Activated T-cell treated with anti-CD3 and anti-CD28 coated beads, Interleukin-2, amount 50 U/mL, for 72 hours (primary cell): ENCODE results near the gene UCP3. TPM values are rescaled to one million over a fixed set of nuclear protein-coding genes. Genes with fewer than 3 reads are reported as not detected.
"Not testable (repeated sequence)": the region's sequence is repeated elsewhere in the genome, so short reads cannot be mapped to it uniquely, and the experiment has no call there.

Source experiments
- ATAC-seq, 2 donors: fragments of 150-1000 bp; cut with Tn5 transposase; replicated peaks in 1 of 2; 2 replicates each; pipeline ENCODE4 v1.10.0; 2021; ENCODE audit warnings: moderate library complexity in 2 of 2, mild to moderate bottlenecking in 1 of 2
- DNase-seq, 2 donors: peaks; one replicate each; pipeline ENCODE4 v3.0.0; 2021 to 2022; ENCODE audit warnings: mixed read lengths in 1 of 2
- H3K27ac Mint-ChIP-seq: one replicate; pipeline ENCODE4 v1.8.0; 2022; ENCODE audit warnings: mild to moderate bottlenecking, moderate library complexity, mixed read lengths
- H3K27me3 Mint-ChIP-seq: one replicate; pipeline ENCODE4 v1.8.0; 2022; ENCODE audit warnings: low read depth, mixed read lengths
- H3K36me3 Mint-ChIP-seq, 2 donors: one replicate each; pipeline ENCODE4 v1.8.0; 2022; ENCODE audit warnings: mixed read lengths in 2 of 2, mild to moderate bottlenecking in 1 of 2; ENCODE audit not compliant: insufficient read depth in 2 of 2
- H3K4me1 Mint-ChIP-seq: one replicate; pipeline ENCODE4 v1.8.0; 2022; ENCODE audit warnings: low read depth, mixed read lengths
- H3K4me3 Mint-ChIP-seq, 2 donors: one replicate each; pipeline ENCODE4 v1.8.0; 2022; ENCODE audit warnings: mild to moderate bottlenecking in 2 of 2, mixed read lengths in 2 of 2, moderate library complexity in 2 of 2
- H3K9me3 Mint-ChIP-seq, 2 donors: one replicate each; pipeline ENCODE4 v1.8.0; 2022; ENCODE audit warnings: mixed read lengths in 2 of 2
- total RNA-seq, 2 donors: library from RNA; stranded (reverse); gene quantifications; one replicate each; pipeline ENCODE4 v1.2.3, GENCODE V29; 2022

The UCP3 gene
- total RNA-seq, 2 donors from 2014 or later: 3.7 to 5.4 TPM

DNA sequence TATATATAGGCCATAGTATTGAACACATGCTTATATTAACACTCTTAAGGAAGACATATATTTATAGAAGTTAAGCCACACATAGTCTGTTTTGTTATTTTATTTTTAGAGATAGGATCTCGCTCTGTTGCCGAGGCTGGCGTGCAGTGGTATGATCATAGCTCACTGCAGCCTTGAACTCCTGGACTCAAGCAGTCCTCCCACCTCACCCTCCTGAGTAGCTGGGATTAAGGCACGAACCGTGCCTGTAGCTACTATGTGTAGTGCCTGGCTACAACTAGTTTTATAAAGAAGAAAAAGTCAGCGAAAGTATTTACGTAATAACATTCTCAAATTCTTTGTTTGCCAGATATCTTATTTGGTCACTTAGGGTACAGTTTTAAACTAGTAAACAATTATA is 20.7 kb downstream of the UCP3 start:
- peaks cover 63% of the 10 kb centered on the region for H3K4me1 Mint-ChIP-seq
- H3K27me3 Mint-ChIP-seq: no peaks in the 10 kb centered on the region
- no peaks in the 10 kb centered on the region for H3K9me3 Mint-ChIP-seq
- H3K27ac Mint-ChIP-seq: no peak overlapping the region
- DNase-seq (no peak), ATAC-seq (no peak)
- H3K4me3 Mint-ChIP-seq: no peak overlapping the region
- no peaks in the 10 kb centered on the region for H3K36me3 Mint-ChIP-seq

DNA sequence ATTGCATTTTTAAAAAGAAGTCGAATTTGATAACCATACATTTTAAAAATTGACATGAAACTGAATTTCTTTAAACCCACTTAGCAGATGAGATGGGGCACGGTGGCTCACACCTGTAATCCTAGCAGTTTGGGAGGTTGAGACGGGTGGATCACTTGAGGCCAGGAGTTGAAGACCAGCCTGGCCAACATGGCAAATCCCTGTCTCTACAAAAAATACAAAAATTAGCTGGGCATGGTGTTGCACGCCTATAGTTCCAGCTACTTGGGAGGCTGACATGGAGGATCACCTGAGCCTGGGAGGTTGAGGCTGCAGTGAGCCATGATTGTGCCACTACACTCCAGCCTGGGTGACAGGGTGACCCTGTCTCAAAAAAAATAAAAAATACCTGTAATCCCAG is 23.2 kb downstream of the UCP3 start:
- DNase-seq, H3K27me3 Mint-ChIP-seq, H3K9me3 Mint-ChIP-seq, ATAC-seq, H3K27ac Mint-ChIP-seq, H3K4me3 Mint-ChIP-seq: not testable (repeated sequence)
- H3K4me1 Mint-ChIP-seq: peaks cover 57% of the 10 kb centered on the region
- H3K36me3 Mint-ChIP-seq: peaks cover 17 to 18% of the 10 kb centered on the region in 2 donors

DNA sequence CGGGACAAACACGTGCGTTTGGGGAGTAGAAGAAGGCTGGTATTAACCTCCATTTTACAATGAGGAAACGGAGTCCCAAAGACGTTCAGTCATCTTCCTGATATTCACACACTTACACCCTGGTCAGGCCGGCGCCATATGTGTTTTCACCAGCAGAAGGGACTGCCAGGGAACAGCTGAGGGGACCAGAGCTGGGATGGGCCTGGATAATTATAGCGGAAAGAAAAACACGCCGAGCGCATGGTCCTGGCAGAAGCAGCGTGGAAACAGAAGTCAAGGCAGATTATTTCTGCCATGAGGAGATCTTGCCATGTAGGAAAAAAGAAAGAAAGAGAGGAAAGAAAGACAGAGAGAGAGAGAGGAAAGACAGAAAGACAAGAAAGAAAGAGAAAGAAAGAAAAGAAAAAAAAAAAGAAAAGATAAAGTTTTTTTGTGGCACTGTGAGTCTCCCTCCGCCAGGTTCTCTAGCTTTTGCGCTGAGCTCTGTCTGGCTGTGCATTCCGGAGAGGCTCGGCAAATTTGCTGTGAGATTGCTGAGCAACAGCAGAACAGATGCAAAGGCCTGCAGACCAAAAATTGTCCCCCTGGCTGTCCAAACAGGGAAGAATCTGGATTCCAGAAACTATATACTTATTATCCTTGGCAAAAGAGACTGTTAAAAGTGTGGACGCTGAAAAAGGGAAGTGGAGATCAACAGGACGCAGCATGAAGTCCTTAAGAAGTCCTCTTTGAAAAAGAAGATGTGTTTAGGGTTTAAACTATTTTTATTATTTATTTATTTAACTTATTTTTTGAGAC is 24.9 kb downstream of the UCP3 start:
- DNase-seq: no peak
- Mint-ChIP-seq H3K9me3 (no peaks in the 10 kb centered on the region), H3K4me1 (peaks cover 69% of the 10 kb centered on the region), H3K4me3 (peak overlapping the region; percentile 97 to 98), H3K36me3 (peaks cover 24 to 27% of the 10 kb centered on the region in 2 donors), H3K27ac (peak overlapping the region; percentile 97), H3K27me3 (no peaks in the 10 kb centered on the region)
- ATAC-seq: no peak

DNA sequence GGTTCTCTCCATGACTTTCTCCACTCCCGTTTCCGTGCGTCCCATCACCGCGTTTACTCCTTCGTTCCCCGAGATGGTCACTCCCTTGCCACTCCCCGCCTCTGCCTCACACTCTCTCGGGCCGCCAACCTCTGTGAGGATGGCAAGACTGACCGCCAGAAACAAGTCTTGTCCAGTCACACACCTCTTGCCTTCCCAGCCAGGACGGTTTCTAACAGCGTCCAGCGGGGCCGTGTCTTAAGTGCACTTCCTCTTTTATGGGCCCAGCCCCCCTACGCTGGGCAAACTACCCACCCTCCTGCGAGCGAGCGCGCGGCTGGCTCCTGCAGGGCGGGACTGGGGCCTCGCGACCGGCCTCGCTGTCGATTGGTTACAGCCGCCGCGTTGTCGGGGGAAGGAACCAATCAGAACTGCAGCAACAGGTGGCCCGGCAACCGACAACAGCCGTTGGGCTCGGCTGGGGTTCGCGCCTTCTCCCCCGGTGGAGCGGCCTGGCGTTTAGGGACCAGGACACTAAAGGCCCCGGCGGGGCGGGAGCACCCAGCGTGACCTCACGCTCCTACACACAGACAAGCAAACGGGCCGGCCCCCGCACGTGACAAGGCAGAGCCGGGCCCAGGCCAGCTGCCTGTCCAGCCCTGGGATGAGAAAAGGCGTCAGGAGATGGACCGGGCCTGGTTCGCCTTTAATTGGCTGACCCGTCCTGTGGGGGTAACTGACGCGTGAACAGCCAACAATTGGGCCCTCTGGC is 25.7 kb downstream of the UCP3 start:
- H3K9me3 Mint-ChIP-seq: no peaks in the 10 kb centered on the region
- H3K4me1 Mint-ChIP-seq: peaks cover 77% of the 10 kb centered on the region
- peaks cover 29 to 34% of the 10 kb centered on the region in 2 donors for H3K36me3 Mint-ChIP-seq
- H3K27ac Mint-ChIP-seq: peak overlapping the region; percentile 97
- peak overlapping the region; percentile 97 to 98 for H3K4me3 Mint-ChIP-seq
- DNase-seq: peak; percentile 94 to 96
- peak; percentile 84 for ATAC-seq
- H3K27me3 Mint-ChIP-seq: no peaks in the 10 kb centered on the region

DNA sequence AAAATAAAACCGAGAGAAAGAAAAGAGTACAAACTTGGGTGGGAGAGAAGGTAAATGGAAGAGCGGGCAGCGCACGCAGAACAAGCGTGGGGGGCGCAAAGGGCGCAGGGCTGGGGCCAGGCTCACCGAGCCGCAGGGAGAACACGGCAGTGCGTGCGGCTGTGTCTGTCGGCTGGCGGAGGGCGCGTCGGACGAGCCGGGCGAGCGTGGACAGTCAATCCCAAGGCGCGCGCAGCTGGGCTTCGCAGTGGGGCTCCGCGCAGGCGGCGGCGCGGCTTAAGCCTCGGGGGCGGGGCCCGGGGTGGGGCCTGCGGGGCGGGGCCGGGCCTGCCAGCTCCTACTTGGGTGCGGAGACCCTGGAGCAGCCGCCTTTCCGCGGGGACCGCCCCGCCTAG is 26.3 kb downstream of the UCP3 start, which contains the start of gene UCP2:
UCP2 (minus strand) TSS at position 249 of the 395 bp plus-strand sequence. CDS start 4,465 bp downstream, outside the sequence.
- DNase-seq: peak; percentile 83 to 86
- Mint-ChIP-seq H3K4me3 (peak within 1 kb of the TSS; percentile 97 to 98), H3K27me3 (no peaks in the 10 kb centered on the region), H3K4me1 (peaks cover 83% of the 10 kb centered on the region), H3K36me3 (peaks cover 31 to 38% of the 10 kb centered on the region in 2 donors), H3K27ac (peak within 1 kb of the TSS; percentile 97), H3K9me3 (no peaks in the 10 kb centered on the region)
- ATAC-seq: peak; percentile 75 to 76

DNA sequence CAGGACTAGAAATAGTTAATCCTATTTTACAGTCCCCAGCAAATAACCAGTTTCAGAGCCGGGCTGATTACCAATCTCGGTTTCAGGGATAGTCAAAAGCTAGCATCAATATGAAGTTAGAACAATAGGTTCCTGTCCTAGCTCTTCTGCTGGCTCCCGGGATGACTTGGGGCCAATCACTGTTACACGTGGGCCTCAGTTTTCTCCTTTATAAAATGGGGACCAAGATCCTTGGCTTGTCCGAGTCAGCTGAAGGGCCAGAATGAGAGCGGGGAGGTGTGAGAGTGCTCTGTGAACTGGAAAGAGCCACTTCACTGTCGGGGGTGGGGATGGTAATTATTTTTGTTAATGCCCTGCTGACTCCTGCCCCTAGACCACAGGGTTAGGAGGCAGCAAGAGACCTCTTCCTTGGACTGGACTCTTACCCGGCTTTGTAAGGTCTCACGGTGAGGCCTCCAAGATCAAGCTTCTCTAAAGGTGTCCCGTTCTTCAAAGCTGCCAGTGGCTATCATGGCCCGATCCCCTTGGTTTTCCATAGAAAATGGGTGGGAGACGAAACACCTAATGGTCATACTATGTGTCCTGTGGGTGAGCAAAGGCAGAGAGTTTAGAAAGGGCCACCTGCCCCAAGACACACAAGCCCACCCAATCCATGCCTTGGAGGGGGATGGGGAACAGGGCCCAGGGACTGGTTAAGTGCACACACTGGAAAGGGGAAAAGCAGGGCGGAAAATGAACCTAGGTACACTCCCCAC is 27.7 kb downstream of the UCP3 start:
- peaks cover 91% of the 10 kb centered on the region for H3K4me1 Mint-ChIP-seq
- peak overlapping the region; percentile 97 to 98 for H3K4me3 Mint-ChIP-seq
- H3K36me3 Mint-ChIP-seq: peaks cover 39 to 47% of the 10 kb centered on the region in 2 donors
- no peaks in the 10 kb centered on the region for H3K9me3 Mint-ChIP-seq
- ATAC-seq: no peak
- no peak for DNase-seq
- H3K27me3 Mint-ChIP-seq: no peaks in the 10 kb centered on the region
- peak overlapping the region; percentile 97 for H3K27ac Mint-ChIP-seq

DNA sequence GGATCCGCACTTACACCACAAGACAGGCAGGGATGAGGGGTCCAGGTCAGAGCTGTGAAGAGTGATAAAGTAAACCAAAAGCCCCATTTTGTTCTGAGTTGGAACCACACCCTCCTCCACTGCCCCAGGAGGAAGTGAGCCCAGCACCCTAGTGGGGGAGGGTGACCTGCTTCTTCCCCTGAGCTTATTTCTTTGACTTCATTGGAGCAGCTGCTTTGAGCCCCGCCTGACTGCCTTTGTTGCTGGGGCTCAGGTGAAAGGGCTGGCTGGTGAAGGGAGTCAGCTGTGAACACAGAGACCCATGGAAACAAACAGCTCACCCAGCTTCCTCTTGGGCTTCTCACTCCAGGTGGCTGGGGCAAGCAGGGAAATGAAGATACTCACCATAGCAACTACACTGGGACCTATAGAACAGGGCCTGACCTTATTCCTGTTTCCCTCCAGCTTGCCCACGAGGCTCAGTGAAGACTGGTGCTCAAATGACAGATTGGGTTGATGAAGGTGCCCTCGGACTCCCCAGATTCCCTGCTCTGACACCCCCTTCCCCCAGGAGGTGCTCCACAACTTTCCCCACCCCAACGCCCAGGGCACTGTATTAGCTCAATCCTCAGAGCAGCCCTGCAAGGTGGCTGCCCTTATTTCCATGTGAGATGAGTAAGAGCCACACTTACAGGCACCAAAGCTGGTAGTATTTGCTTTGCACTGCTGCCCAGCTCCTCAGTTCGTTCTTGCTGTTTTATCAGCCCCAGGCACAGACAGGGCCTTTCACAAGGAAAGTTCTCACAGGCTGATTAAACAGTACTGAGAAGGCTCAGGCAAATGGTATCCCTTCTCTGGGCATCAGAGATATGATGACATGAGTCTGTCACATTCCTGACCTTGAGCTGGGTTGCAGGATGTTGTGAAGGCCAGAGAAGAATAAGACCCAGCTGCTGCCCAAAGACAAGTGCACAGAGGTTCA is 28.6 kb downstream of the UCP3 start:
- Mint-ChIP-seq H3K36me3 (peaks cover 44 to 57% of the 10 kb centered on the region in 2 donors), H3K9me3 (no peaks in the 10 kb centered on the region), H3K4me1 (peaks cover 91% of the 10 kb centered on the region), H3K27ac (peak overlapping the region; percentile 97), H3K4me3 (peak overlapping the region; percentile 97 to 98), H3K27me3 (no peaks in the 10 kb centered on the region)
- peak; percentile 33 to 37 for ATAC-seq
- peak; percentile 74 to 76 for DNase-seq

DNA sequence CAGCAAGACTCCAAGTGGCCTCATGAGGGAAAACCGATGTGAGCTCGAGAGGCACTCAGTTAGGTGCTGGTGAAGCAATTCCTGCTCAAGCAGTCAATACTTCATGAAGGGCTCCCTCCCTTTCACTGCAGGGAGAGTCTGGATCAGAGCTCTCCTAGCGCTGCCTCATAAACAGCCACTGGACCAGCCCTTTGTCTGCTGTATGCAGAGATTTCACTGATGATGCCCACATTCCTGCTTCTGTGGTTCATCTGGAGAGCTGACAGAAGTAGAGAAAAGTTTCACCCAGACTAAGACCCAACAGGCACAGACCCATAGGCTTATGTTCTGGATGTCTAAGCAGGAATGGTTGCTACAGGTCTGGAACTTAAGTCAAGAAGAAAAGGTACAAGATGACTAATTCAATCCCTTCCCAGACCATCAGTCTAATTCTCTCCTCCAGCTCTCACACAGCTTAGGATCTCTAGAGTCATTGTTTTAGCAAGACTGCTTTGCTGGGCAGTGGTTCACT is 30.3 kb downstream of the UCP3 start:
- H3K27me3 Mint-ChIP-seq: no peaks in the 10 kb centered on the region
- H3K4me1 Mint-ChIP-seq: peaks cover 91% of the 10 kb centered on the region
- peaks cover 53 to 66% of the 10 kb centered on the region in 2 donors for H3K36me3 Mint-ChIP-seq
- DNase-seq: no peak
- peak overlapping the region; percentile 96 for H3K27ac Mint-ChIP-seq
- peak overlapping the region; percentile 72 to 86 for H3K4me3 Mint-ChIP-seq
- no peaks in the 10 kb centered on the region for H3K9me3 Mint-ChIP-seq
- ATAC-seq: no peak

DNA sequence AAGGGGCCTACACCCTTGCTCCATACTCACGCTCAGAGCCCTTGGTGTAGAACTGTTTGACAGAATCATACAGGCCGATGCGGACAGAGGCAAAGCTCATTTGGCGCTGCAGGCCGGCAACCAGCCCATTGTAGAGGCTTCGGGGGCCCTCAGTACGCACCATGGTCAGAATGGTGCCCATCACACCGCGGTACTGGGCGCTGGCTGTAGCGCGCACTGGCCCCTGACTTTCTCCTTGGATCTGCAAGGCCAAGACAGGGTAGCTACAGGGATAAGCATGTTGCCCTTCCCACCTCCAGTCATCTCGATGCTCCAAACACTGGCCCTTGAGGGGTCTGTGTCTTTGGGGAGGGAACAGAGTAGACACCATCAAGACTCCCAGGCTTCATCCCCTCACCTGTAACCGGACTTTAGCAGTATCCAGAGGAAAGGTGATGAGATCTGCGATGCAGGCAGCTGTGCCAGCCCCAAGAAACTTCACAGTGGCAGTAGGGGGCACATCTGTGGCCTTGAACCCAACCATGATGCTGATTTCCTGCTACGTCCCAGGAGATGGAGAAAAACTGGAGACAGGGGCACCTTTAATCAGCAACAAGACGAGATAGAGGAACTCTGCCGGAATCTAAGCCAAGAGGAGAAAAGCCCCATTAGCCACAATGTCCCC is 30.9 kb downstream of the UCP3 start:
- Mint-ChIP-seq H3K36me3 (peaks cover 52 to 65% of the 10 kb centered on the region in 2 donors), H3K4me1 (peaks cover 91% of the 10 kb centered on the region), H3K27ac (peak overlapping the region; percentile 96), H3K27me3 (no peaks in the 10 kb centered on the region), H3K4me3 (peak overlapping the region; percentile 16 to 86), H3K9me3 (no peaks in the 10 kb centered on the region)
- ATAC-seq: no peak
- no peak for DNase-seq

DNA sequence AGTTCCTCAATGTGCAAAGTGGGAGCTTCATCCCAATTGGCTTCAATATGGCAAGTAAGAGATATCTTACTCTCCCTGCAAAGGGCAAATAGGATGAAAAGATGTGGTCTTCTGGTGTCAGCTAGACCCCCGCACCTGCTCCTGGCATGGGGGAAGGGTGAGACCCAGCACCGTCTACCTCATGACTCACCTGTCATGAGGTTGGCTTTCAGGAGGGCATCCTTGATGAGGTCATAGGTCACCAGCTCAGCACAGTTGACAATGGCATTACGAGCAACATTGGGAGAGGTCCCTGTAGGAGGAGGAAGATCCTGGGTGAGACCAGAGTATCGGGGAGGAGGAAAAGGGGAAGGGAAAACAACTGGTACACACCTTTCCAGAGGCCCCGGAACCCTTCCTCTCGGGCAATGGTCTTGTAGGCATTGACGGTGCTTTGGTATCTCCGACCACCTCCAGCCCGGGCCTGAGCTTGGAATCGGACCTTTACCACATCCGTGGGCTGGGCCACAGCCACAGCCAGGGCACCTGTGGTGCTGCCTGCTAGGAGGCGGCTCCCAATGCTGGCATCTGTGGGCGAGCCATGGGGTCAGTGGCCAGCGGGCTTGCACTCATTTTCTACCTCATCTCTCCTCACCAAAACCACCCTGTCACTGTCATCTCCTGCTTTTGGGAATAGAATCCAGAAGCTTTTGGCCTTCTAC is 32.3 kb downstream of the UCP3 start:
- Mint-ChIP-seq H3K4me1 (peaks cover 98% of the 10 kb centered on the region), H3K9me3 (no peaks in the 10 kb centered on the region), H3K27ac (peak overlapping the region; percentile 87), H3K36me3 (peaks cover 42 to 53% of the 10 kb centered on the region in 2 donors), H3K4me3 (peak overlapping the region in 1 of 2 donors; percentile 46), H3K27me3 (no peaks in the 10 kb centered on the region)
- DNase-seq (no peak), ATAC-seq (no peak)

DNA sequence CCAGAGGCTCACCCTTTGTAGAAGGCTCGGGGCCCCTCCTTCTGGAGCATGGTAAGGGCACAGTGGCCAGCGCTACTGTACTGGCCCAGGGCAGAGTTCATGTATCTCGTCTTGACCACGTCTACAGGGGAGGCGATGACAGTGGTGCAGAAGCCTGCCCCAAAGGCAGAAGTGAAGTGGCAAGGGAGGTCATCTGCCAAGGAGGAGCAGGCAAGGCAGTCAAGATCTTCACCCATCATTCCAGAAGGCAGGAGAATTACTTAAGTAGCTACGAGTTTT is 33.5 kb downstream of the UCP3 start:
- peak overlapping the region; percentile 15 to 19 for H3K4me3 Mint-ChIP-seq
- no peak for DNase-seq
- H3K27me3 Mint-ChIP-seq: no peaks in the 10 kb centered on the region
- H3K27ac Mint-ChIP-seq: peak overlapping the region; percentile 71
- peaks cover 32 to 46% of the 10 kb centered on the region in 2 donors for H3K36me3 Mint-ChIP-seq
- ATAC-seq: no peak
- H3K9me3 Mint-ChIP-seq: no peaks in the 10 kb centered on the region
- peaks cover 95% of the 10 kb centered on the region for H3K4me1 Mint-ChIP-seq
